PC-9 (cell line): Measurements from ENCODE around the gene IZUMO1. TPM values are rescaled to one million over a fixed set of nuclear protein-coding genes. Genes with fewer than 3 reads are reported as not detected.

Experiments used
- BruUV-seq: library from RNA; stranded (reverse); fragments of 400-500 nt; replicated peaks from 2 replicates; lab custom pipeline; 2021; lab: Mats Ljungman, UMichigan
- CTCF ChIA-PET: fragments of 300-600 bp; sonication (Branson Sonifier 250); formaldehyde crosslinking; loops from one replicate; lab custom pipeline; 2022; ENCODE audit warnings: antibody characterized with exemption; lab: Charles Lee
- POLR2A ChIA-PET: fragments of 300-600 bp; sonication (Branson Sonifier 250); formaldehyde crosslinking; loops from one replicate; lab custom pipeline; 2022; ENCODE audit warnings: antibody characterized with exemption; ENCODE audit not compliant: unreplicated experiment; lab: Charles Lee
- DNase-seq, 2 experiments: peaks; one replicate each; pipeline versions ENCODE4 v3.0.0 to v3.0.0-alpha.2; 2015 to 2022; ENCODE audit warnings: mixed read lengths in 1 of 2
- H2AFZ ChIP-seq: fragments of 200-600 bp; sonication (generic); 2 replicates; pipeline ENCODE4 v1.8.1; 2017; ENCODE audit warnings: antibody characterized with exemption
- H3F3A ChIP-seq: fragments of 200-600 bp; sonication (generic); 2 replicates; pipeline ENCODE4 v1.8.1; 2017; ENCODE audit warnings: antibody characterized with exemption, mild to moderate bottlenecking, low read depth; ENCODE audit not compliant: insufficient read depth
- H3K27ac ChIP-seq: fragments of 200-600 bp; sonication (generic); 2 replicates; pipeline ENCODE4 v1.6.1; 2016; ENCODE audit warnings: mixed run types
- H3K27me3 ChIP-seq: fragments of 200-600 bp; sonication (generic); 2 replicates; pipeline ENCODE4 v1.6.1; 2016; ENCODE audit warnings: low read depth, mixed run types; ENCODE audit not compliant: insufficient read depth
- H3K36me3 ChIP-seq: fragments of 200-600 bp; sonication (generic); 2 replicates; pipeline ENCODE4 v1.6.1; 2016; ENCODE audit warnings: low read depth, mixed run types
- H3K4me1 ChIP-seq: fragments of 200-600 bp; sonication (generic); replicated peaks from 2 replicates; pipeline ENCODE4 v1.6.1; 2016; ENCODE audit warnings: mixed run types; ENCODE audit not compliant: insufficient read depth
- H3K4me2 ChIP-seq: fragments of 200-600 bp; sonication (generic); 2 replicates; pipeline ENCODE4 v1.6.1; 2017; ENCODE audit warnings: mixed run types
- H3K4me3 ChIP-seq: fragments of 200-600 bp; sonication (generic); 2 replicates; pipeline ENCODE4 v1.6.1; 2016; ENCODE audit warnings: mixed run types
- H3K79me2 ChIP-seq: fragments of 200-600 bp; sonication (generic); 2 replicates; pipeline ENCODE4 v1.6.1; 2017; ENCODE audit warnings: low read depth, mixed run types
- H3K9me2 ChIP-seq: fragments of 200-600 bp; sonication (generic); 2 replicates; pipeline ENCODE4 v1.8.1; 2017; ENCODE audit warnings: mild to moderate bottlenecking; ENCODE audit not compliant: insufficient read depth
- H3K9me3 ChIP-seq: fragments of 200-600 bp; sonication (generic); 2 replicates; pipeline ENCODE4 v1.8.1; 2016; ENCODE audit warnings: low read depth; ENCODE audit not compliant: insufficient read depth
- H4K20me1 ChIP-seq: fragments of 200-600 bp; sonication (generic); 2 replicates; pipeline ENCODE4 v1.8.1; 2017; ENCODE audit not compliant: insufficient read depth
- EZH2 ChIP-seq: fragments of 200-600 bp; sonication (generic); IDR thresholded peaks from 2 replicates; pipeline ENCODE4 v1.8.0; 2017; ENCODE audit warnings: antibody characterized with exemption, low read depth
- intact Hi-C: fragments of 100-400 bp; cut with micrococcal nuclease; formaldehyde crosslinking; loops from one replicate; pipeline ENCODE4 v1.10.0; 2022; ENCODE audit not compliant: unreplicated experiment
- total RNA-seq: library from RNA; stranded (reverse); gene quantifications from 2 replicates; pipeline ENCODE4 v1.2.3, GENCODE V29; 2021
- TF ChIP-seq, protein P1 (sequence below): fragments of 200-600 bp; sonication (generic); conservative IDR thresholded peaks from 2 replicates; pipeline ENCODE4 v1.6.1; 2017; ENCODE audit warnings: mixed run types, antibody characterized with exemption, mild to moderate bottlenecking, moderate library complexity

Gene IZUMO1
- total RNA-seq, 1 experiment from 2014 or later, result 2.2 TPM

DNA sequence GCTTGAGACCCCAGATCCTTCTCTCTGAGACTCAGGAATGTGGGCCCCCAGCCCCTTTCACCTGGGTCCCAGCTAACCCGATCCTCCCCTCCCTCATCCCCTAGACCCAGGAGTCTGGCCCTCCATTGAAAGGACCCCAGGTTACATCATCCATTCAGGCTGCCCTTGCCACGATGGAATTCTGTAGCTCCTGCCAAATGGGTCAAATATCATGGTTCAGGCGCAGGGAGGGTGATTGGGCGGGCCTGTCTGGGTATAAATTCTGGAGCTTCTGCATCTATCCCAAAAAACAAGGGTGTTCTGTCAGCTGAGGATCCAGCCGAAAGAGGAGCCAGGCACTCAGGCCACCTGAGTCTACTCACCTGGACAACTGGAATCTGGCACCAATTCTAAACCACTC is 9.1 kb upstream of the IZUMO1 start:
- Histone ChIP-seq H2AFZ (no peak overlapping the region), H3K4me1 (peaks cover 49% of the 10 kb centered on the region), H3K27me3 (no peaks in the 10 kb centered on the region), H3K4me2 (peak overlapping the region; percentile 89), H3K9me3 (no peaks in the 10 kb centered on the region), H3K9me2 (no peaks in the 10 kb centered on the region), H4K20me1 (no peaks in the 10 kb centered on the region; the same call in 1 of the 2 replicates), H3K36me3 (0 out of 2 replicates have a peak, but pooled peaks cover under 1% of the 10 kb centered on the region), H3K4me3 (peak overlapping the region; percentile 39; the same call in 1 of the 2 replicates), H3F3A (peaks cover 16% of the 10 kb centered on the region; the same call in 1 of the 2 replicates), H3K79me2 (peaks cover 16% of the 10 kb centered on the region), H3K27ac (peak overlapping the region; percentile 59)
- intact Hi-C loops, result no loop called here
- ChIA-PET CTCF (no interaction called here), POLR2A (no interaction called here)
- TF ChIP-seq, protein P1, sequence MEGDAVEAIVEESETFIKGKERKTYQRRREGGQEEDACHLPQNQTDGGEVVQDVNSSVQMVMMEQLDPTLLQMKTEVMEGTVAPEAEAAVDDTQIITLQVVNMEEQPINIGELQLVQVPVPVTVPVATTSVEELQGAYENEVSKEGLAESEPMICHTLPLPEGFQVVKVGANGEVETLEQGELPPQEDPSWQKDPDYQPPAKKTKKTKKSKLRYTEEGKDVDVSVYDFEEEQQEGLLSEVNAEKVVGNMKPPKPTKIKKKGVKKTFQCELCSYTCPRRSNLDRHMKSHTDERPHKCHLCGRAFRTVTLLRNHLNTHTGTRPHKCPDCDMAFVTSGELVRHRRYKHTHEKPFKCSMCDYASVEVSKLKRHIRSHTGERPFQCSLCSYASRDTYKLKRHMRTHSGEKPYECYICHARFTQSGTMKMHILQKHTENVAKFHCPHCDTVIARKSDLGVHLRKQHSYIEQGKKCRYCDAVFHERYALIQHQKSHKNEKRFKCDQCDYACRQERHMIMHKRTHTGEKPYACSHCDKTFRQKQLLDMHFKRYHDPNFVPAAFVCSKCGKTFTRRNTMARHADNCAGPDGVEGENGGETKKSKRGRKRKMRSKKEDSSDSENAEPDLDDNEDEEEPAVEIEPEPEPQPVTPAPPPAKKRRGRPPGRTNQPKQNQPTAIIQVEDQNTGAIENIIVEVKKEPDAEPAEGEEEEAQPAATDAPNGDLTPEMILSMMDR, result no peak
- TF ChIP-seq EZH2, result no peak
- BruUV-seq, result no TSS peak
- DNase-seq, result no peak

DNA sequence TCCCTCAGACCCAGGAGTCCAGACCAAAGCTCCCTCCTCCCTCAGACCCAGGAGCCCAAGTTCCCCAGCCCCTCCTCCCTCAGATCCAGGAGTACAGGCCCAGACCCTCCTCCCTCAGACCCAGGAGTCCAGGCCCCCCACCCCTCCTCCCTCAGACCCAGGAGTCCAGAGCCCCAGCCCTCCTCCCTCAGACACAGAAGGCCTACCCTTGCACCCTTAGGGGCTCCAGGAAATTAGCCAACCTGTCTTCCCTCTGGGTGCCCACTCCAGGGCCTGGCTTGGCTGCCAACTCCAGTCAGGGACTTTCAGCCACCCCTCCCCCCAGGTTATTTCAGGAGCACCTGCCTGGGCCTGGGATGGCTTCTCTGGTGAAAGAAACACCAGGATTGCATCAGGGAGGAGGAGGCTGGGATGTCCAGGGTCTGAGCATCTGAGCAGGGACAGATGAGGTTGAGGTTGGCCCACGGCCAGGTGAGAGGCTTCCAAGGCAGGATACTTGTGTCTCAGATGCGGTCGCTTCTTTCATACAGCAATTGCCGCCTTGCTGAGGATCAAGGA is 8.5 kb upstream of the IZUMO1 start, which contains the start of gene FGF21:
Gene FGF21, plus strand, starts transcription at position 441 of the 558 bp plus-strand sequence. CDS start 713 bp downstream, outside the sequence.
- TF ChIP-seq, protein P1, result no peak
- no peak for TF ChIP-seq EZH2
- peaks cover 22% of the 10 kb centered on the region for H3K79me2 ChIP-seq
- no peak within 1 kb of the TSS for H2AFZ ChIP-seq
- no TSS peak for BruUV-seq
- H3K4me1 ChIP-seq, result peaks cover 43% of the 10 kb centered on the region
- no peaks in the 10 kb centered on the region; the same call in 1 of the 2 replicates for H4K20me1 ChIP-seq
- H3K36me3 ChIP-seq, result 0 out of 2 replicates have a peak, but pooled peaks cover 7% of the 10 kb centered on the region
- no peaks in the 10 kb centered on the region for H3K9me3 ChIP-seq
- peak within 1 kb of the TSS; percentile 59 for H3K27ac ChIP-seq
- H3K4me2 ChIP-seq, result peak within 1 kb of the TSS; percentile 89
- no peaks in the 10 kb centered on the region for H3K27me3 ChIP-seq
- intact Hi-C loops, result no loop called here
- peaks cover 11% of the 10 kb centered on the region; the same call in 1 of the 2 replicates for H3F3A ChIP-seq
- H3K9me2 ChIP-seq, result no peaks in the 10 kb centered on the region
- POLR2A ChIA-PET, result interaction anchor here (0.7 kb wide), 1 partner anchor 147 kb away, joined by 4 read pairs; no protein-coding TSS in a partner anchor
- CTCF ChIA-PET, result no interaction called here
- peak within 1 kb of the TSS; percentile 39; the same call in 1 of the 2 replicates for H3K4me3 ChIP-seq
- no peak for DNase-seq

DNA sequence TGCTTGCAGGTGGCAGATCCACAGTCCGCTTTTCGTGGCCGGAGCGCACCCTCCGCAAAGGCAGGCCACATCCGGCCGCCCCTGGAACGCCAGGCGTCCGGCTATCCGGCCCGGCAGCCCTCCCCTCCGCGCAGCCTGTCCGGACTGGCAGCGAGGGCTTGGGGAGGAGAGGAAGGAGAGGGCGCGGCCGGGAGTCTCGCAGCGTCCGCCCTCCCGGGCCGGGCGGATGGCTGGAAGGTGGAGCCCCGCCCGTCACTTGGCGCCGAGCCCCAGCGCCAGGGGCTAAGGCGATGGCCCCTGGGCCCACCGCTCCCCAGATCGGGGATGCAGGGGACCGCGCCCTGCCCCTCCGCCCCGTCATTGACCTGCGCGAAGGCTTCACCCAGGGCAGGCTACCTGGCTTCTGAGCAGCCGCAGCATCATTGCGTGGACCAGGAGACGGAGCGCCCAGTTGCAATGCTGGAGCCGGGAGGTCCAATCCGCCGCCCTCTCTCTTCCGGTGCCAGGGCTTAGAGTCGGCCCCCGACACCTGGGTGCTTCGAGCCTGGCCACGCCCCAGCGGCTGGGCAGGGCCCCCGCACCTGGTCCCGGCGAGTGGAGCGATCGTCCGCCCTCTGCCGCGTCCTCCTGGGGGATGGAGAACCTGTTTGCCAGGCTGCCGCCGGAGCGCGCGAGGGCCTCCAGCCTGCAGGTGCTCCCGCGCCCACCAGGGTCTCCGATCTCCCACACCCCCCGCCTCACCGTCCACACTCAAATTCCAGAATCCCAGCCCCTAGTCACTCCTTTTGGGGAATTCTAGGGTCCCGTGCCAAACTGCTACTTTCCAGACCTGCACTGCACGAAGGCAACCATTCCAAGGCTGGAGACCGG is 6.0 kb upstream of the IZUMO1 start, which contains the start of gene FUT1:
Gene FUT1, minus strand, starts transcription at position 146 of the 870 bp plus-strand sequence. CDS start 1,360 bp downstream, outside the sequence.
- no peaks in the 10 kb centered on the region; the same call in 1 of the 2 replicates for H4K20me1 ChIP-seq
- H3K9me3 ChIP-seq, result no peaks in the 10 kb centered on the region
- ChIA-PET CTCF (no interaction called here), POLR2A (interaction anchor here (0.6 kb wide), 1 partner anchor 43 kb away, joined by 3 read pairs; no protein-coding TSS in a partner anchor)
- peak within 1 kb of the TSS; percentile 78 for H3K4me3 ChIP-seq
- H2AFZ ChIP-seq, result peak within 1 kb of the TSS; percentile 76
- peak within 1 kb of the TSS; percentile 89 for H3K4me2 ChIP-seq
- BruUV-seq, result TSS peak; percentile 96
- H3K36me3 ChIP-seq, result 0 out of 2 replicates have a peak, but pooled peaks cover 10% of the 10 kb centered on the region
- TF ChIP-seq, protein P1, result peak; percentile 66
- no peak for TF ChIP-seq EZH2
- H3F3A ChIP-seq, result peaks cover 7% of the 10 kb centered on the region; the same call in 1 of the 2 replicates
- peaks cover 41% of the 10 kb centered on the region for H3K4me1 ChIP-seq
- peak; percentile 95 to 98 for DNase-seq
- intact Hi-C loops, result loop anchor here (1.0 to 5.0 kb wide), 3 partner anchors 14 to 105 kb away; partner anchors contain the start of gene CA11
- H3K27me3 ChIP-seq, result no peaks in the 10 kb centered on the region
- H3K9me2 ChIP-seq, result no peaks in the 10 kb centered on the region
- H3K79me2 ChIP-seq, result peaks cover 31% of the 10 kb centered on the region
- peak within 1 kb of the TSS; percentile 66 for H3K27ac ChIP-seq
